ENCODE results near the gene C4A. TPM values are rescaled to one million over a fixed set of nuclear protein-coding genes. Genes with fewer than 3 reads are reported as not detected.
A peak's percentile ranks its signal among the peaks of the same experiment; 100 is the strongest.
"Not testable (repeated sequence)": the region's sequence is repeated elsewhere in the genome, so short reads cannot be mapped to it uniquely, and the experiment has no call there.

The C4A gene
- polyA plus RNA-seq, 2 of the 4 experiments (the other 2 are of a cell fraction), result 1.4 to 1.6 TPM

- H3K9me3 ChIP-seq; H3K4me3 ChIP-seq; CTCF ChIA-PET; H3K4me1 ChIP-seq; ATAC-seq; FAIRE-seq; DNase-seq (ENCODE audit: low read depth in 1 of 2, low spot score in 1 of 2); POLR2A ChIA-PET; H3K4me2 ChIP-seq; H3K27ac ChIP-seq: not testable (repeated sequence)
- WGBS (ENCODE audit: missing lambda C conversion rate), result 40% methylated on average over 1 of the region's 12 CpGs
These were observed 26.8 kb downstream of the C4A start for GRCh38 chr6:32008616-32009015.

DNA sequence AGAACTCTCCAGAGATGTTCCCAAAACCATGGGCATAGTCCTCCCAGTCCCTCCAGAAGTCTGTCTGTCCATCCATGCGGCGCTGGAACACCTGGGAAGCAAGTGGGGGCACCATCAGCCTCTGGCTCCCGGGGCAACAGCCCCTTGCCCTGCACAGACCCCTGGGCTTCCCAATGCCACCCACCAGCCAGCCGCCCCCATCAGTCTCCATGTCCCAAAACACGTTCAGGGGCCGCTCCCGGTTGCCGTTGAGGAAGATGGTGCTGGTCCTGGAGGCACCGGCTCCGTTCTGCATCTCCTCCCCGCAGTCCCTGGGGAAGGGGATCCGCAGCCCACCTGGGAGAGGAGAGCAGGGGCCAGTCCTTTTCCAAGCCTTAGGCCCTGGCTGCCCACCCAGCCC, 27.7 kb downstream of the C4A start:
- no CpG with 5 or more reads among the region's 12 CpGs for WGBS (ENCODE audit: missing lambda C conversion rate)
- FAIRE-seq, CTCF ChIA-PET: not testable (repeated sequence)

GRCh38 chr6:32010856-32011530, 29.1 kb downstream of the C4A start:
- WGBS (ENCODE audit: missing lambda C conversion rate), result 62% methylated on average over 14 of the region's 27 CpGs
- ATAC-seq; H3K9me3 ChIP-seq; CTCF ChIA-PET; H3K4me2 ChIP-seq; H3K27ac ChIP-seq; POLR2A ChIA-PET; FAIRE-seq; H3K4me1 ChIP-seq; DNase-seq (ENCODE audit: low read depth in 1 of 2, low spot score in 1 of 2); H3K4me3 ChIP-seq: not testable (repeated sequence)

More for the DNA sequence above, 27.7 kb downstream of the C4A start:
- DNase-seq (ENCODE audit: low read depth in 1 of 2, low spot score in 1 of 2); H3K4me3 ChIP-seq; H3K27ac ChIP-seq; POLR2A ChIA-PET; H3K4me2 ChIP-seq; H3K4me1 ChIP-seq; H3K9me3 ChIP-seq; ATAC-seq: not testable (repeated sequence)

DNA sequence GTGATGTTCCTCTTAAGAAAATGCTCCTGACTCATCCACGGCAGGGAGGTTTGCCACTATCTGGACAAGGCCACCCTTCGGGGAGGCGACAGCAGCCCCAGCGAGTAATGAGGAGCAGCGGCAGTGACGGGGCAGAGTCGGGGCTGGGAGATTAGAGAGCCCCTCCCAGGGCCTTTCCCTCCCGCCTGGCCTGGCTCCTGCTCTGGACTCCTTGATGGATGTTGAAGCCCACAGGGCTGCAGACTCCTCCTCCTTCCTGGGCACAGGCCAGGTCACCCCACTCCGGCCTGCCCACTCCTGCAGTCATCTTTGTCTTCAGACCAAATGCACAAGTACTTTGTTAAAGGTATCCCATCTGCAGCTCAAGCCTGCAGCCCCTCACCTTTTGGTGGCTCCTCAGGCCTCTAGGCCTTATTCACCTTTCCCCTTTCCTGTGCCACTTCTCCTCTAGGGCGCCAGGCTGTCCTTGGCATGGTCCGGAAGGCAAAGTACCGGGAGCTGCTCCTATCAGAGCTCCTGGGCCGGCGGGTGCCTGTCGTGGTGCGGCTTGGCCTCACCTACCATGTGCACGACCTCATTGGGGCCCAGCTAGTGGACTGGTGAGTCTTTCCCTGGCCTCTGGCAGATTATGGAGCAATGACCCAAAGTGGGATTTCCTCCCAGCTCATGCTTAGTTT, 31.2 kb downstream of the C4A start:
- WGBS (ENCODE audit: missing lambda C conversion rate), result 74% methylated on average over 4 of the region's 17 CpGs
- ATAC-seq; POLR2A ChIA-PET; CTCF ChIA-PET; H3K4me1 ChIP-seq; DNase-seq (ENCODE audit: low read depth in 1 of 2, low spot score in 1 of 2); FAIRE-seq; H3K9me3 ChIP-seq; H3K27ac ChIP-seq; H3K4me2 ChIP-seq; H3K4me3 ChIP-seq: not testable (repeated sequence)

- CTCF ChIA-PET; H3K27ac ChIP-seq; FAIRE-seq; H3K4me1 ChIP-seq; POLR2A ChIA-PET; DNase-seq (ENCODE audit: low read depth in 1 of 2, low spot score in 1 of 2); H3K9me3 ChIP-seq; H3K4me2 ChIP-seq; ATAC-seq; H3K4me3 ChIP-seq: not testable (repeated sequence)
- no CpG with 5 or more reads among the region's 5 CpGs for WGBS (ENCODE audit: missing lambda C conversion rate)
These were observed 31.9 kb downstream of the C4A start for GRCh38 chr6:32013738-32014137.

- FAIRE-seq; H3K4me2 ChIP-seq; CTCF ChIA-PET; H3K4me3 ChIP-seq; H3K9me3 ChIP-seq; H3K4me1 ChIP-seq; POLR2A ChIA-PET; H3K27ac ChIP-seq; DNase-seq (ENCODE audit: low read depth in 1 of 2, low spot score in 1 of 2); ATAC-seq: not testable (repeated sequence)
- WGBS (ENCODE audit: missing lambda C conversion rate), result no CpG with 5 or more reads among the region's 6 CpGs
These were observed 32.7 kb downstream of the C4A start, which contains the start of gene C4B for GRCh38 chr6:32014547-32014946. C4B (plus strand) TSS chr6:32014795; CDS start chr6:32014846, 51 bp downstream.

- FAIRE-seq; POLR2A ChIA-PET; H3K27ac ChIP-seq; CTCF ChIA-PET; H3K9me3 ChIP-seq; DNase-seq (ENCODE audit: low read depth in 1 of 2, low spot score in 1 of 2); H3K4me3 ChIP-seq; H3K4me1 ChIP-seq; H3K4me2 ChIP-seq: not testable (repeated sequence)
- ATAC-seq, result peak in 1 of 2 experiments; percentile 57; a peak in 2 of 6 replicates
- no CpG with 5 or more reads among the region's 10 CpGs for WGBS (ENCODE audit: missing lambda C conversion rate)
These were observed 40.2 kb downstream of the C4A start for GRCh38 chr6:32022100-32022499.

DNA sequence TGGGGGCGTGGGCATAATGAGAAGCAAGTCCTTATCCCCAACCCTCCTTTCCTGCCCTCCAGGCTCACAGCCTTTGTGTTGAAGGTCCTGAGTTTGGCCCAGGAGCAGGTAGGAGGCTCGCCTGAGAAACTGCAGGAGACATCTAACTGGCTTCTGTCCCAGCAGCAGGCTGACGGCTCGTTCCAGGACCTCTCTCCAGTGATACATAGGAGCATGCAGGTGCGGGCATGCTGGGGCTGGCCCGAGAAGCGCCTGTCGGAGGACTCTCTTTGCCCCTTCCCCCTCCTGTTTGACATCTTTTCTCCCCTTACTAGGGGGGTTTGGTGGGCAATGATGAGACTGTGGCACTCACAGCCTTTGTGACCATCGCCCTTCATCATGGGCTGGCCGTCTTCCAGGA, 46.8 kb downstream of the C4A start:
- H3K4me1 ChIP-seq; H3K4me3 ChIP-seq; ATAC-seq; H3K9me3 ChIP-seq; CTCF ChIA-PET; FAIRE-seq; H3K4me2 ChIP-seq; H3K27ac ChIP-seq; POLR2A ChIA-PET; DNase-seq (ENCODE audit: low read depth in 1 of 2, low spot score in 1 of 2): not testable (repeated sequence)
- WGBS (ENCODE audit: missing lambda C conversion rate), result no CpG with 5 or more reads among the region's 10 CpGs

DNA sequence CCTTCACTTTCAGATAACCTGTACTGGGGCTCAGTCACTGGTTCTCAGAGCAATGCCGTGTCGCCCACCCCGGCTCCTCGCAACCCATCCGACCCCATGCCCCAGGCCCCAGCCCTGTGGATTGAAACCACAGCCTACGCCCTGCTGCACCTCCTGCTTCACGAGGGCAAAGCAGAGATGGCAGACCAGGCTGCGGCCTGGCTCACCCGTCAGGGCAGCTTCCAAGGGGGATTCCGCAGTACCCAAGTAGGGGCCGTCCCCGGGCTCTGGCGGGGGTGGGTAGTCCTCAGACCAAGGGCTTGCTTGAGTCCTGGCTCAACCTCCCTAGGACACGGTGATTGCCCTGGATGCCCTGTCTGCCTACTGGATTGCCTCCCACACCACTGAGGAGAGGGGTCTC, 47.7 kb downstream of the C4A start:
- FAIRE-seq; H3K27ac ChIP-seq; H3K4me1 ChIP-seq; DNase-seq (ENCODE audit: low read depth in 1 of 2, low spot score in 1 of 2); ATAC-seq; CTCF ChIA-PET; H3K4me3 ChIP-seq; POLR2A ChIA-PET; H3K4me2 ChIP-seq; H3K9me3 ChIP-seq: not testable (repeated sequence)
- no CpG with 5 or more reads among the region's 14 CpGs for WGBS (ENCODE audit: missing lambda C conversion rate)

GRCh38 chr6:32035283-32036013, 53.6 kb downstream of the C4A start:
- H3K27ac ChIP-seq; H3K4me1 ChIP-seq; ATAC-seq; POLR2A ChIA-PET; FAIRE-seq; H3K4me3 ChIP-seq; DNase-seq (ENCODE audit: low read depth in 1 of 2, low spot score in 1 of 2); CTCF ChIA-PET; H3K4me2 ChIP-seq; H3K9me3 ChIP-seq: not testable (repeated sequence)
- WGBS (ENCODE audit: missing lambda C conversion rate), result no CpG with 5 or more reads among the region's 16 CpGs

GRCh38 chr6:32037136-32037535, 55.3 kb downstream of the C4A start:
- 81% methylated on average over 5 of the region's 5 CpGs for WGBS (ENCODE audit: missing lambda C conversion rate)
- POLR2A ChIA-PET, CTCF ChIA-PET: not testable (repeated sequence)

More at GRCh38 chr6:32037136-32037535, 55.3 kb downstream of the C4A start:
- H3K27ac ChIP-seq; H3K9me3 ChIP-seq; H3K4me1 ChIP-seq; ATAC-seq; H3K4me2 ChIP-seq; FAIRE-seq; DNase-seq (ENCODE audit: low read depth in 1 of 2, low spot score in 1 of 2); H3K4me3 ChIP-seq: not testable (repeated sequence)
